Cardiac muscle cell (in vitro differentiated cells and primary cell): Measurements from ENCODE around the gene SERPINB1. TPM values are rescaled to one million over a fixed set of nuclear protein-coding genes. Genes with fewer than 3 reads are reported as not detected.
A peak's percentile ranks its signal among the peaks of the same experiment; 100 is the strongest.

ENCODE experiments used
- DNase-seq, 2 donors: peaks; one replicate each; pipeline versions ENCODE4 v3.0.0 to v3.0.0-alpha.2; 2010 to 2017; ENCODE audit warnings: low read depth in 1 of 2, low spot score in 1 of 2
- H3K27ac ChIP-seq: fragments of 200-600 bp; sonication (generic); 2 replicates; pipeline ENCODE4 v1.5.1; 2016
- H3K27me3 ChIP-seq: fragments of 200-600 bp; sonication (generic); 2 replicates; pipeline ENCODE4 v1.6.0; 2016; ENCODE audit warnings: control low read depth
- H3K36me3 ChIP-seq: fragments of 200-600 bp; sonication (generic); 2 replicates; pipeline ENCODE4 v1.5.1; 2016; ENCODE audit warnings: control low read depth
- H3K4me1 ChIP-seq: fragments of 200-600 bp; sonication (generic); 2 replicates; pipeline ENCODE4 v1.8.1; 2017; ENCODE audit warnings: low read depth, mild to moderate bottlenecking, mixed run types
- H3K4me3 ChIP-seq: fragments of 200-600 bp; sonication (generic); 2 replicates; pipeline ENCODE4 v1.5.1; 2016; ENCODE audit warnings: mild to moderate bottlenecking
- H3K9me3 ChIP-seq: fragments of 200-600 bp; sonication (generic); 2 replicates; pipeline ENCODE4 v1.5.1; 2017; ENCODE audit warnings: low read depth, mild to moderate bottlenecking, control low read depth
- CTCF ChIP-seq: IDR thresholded peaks from 2 replicates; pipeline ENCODE4 v1.5.1; 2012; ENCODE audit warnings: low read depth, mild to moderate bottlenecking, low read length
- polyA plus RNA-seq: library from polyadenylated mRNA; unstranded; fragments of >200 nt; fragmentation: Nextera tagmentation; extraction: Ambion mirVana; gene quantifications from 2 replicates; pipeline ENCODE4 v1.2.1, GENCODE V29; 2016
- total RNA-seq: library from RNA; depleted of rRNA; stranded (reverse); fragments of >200 nt; gene quantifications from 2 replicates; pipeline ENCODE4 v1.2.3, GENCODE V29; 2016

Gene SERPINB1
- total and polyA plus RNA-seq, 2 experiments from 2014 or later = 3.2 to 6.5 TPM

DNA sequence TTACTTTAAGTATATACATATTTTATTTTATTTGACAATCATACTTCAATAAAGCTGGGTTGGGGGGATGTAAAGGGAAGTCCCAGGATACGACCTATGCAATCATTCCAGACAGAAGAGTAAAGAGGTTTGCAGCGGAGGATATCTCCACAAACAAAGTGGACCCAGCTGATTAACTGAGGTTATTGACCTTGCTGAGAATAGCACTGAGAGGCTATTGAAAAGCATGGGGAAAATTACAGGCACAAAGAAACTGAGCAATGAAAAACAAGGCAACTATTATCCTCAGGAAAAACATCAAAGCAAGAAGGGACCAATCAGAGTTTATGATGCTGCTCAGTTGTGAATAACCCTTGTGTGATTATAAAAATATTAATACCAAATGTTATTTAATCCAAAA, 32.6 kb downstream of the SERPINB1 start:
- no peaks in the 10 kb centered on the region for H3K36me3 ChIP-seq
- no peak overlapping the region for H3K4me3 ChIP-seq
- peak in 1 of 2 donors; percentile 60 for DNase-seq
- peaks cover 15% of the 10 kb centered on the region for H3K4me1 ChIP-seq
- no peak for TF ChIP-seq CTCF
- H3K27me3 ChIP-seq = no peaks in the 10 kb centered on the region
- H3K9me3 ChIP-seq = no peaks in the 10 kb centered on the region
- no peak overlapping the region for H3K27ac ChIP-seq

DNA sequence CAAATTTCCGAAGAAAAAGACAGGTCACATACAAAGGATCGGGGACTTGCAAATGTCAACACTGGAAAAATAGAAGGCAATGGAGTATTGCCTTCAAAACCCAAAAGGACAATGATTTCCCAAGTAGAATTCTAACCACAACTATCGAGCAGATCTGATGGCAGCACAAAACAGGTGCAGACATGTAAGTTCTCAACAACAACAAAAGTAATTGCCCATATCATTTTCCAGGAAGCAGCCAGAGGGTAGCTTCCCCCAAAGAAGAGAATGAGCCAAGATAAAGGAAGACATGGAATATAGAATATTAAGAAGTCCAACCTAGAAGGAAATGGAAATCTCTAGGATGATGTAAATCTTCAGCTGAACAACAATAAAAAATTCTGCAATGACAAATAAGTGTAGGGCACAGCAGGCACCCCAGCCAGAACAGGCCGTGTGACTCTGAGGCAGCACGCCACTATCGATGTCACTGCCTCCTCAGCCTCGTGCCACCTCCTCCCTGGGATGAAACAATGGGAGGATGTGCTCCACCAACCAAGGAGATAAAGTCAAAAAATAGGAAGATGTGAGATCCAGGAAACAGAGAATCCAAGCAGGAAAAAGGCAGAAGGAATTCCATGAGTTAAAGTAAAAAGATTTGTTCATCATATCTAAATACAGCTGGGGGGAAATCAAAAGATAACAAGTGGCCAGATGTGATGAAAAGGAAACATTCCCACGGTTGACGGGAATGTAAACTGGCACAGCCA, 34.1 kb downstream of the SERPINB1 start:
- no peak overlapping the region for H3K27ac ChIP-seq
- no peaks in the 10 kb centered on the region for H3K9me3 ChIP-seq
- H3K4me1 ChIP-seq = peaks cover 15% of the 10 kb centered on the region
- H3K27me3 ChIP-seq = no peaks in the 10 kb centered on the region
- peak in 1 of 2 donors; percentile 47 for DNase-seq
- no peak for TF ChIP-seq CTCF
- H3K36me3 ChIP-seq = no peaks in the 10 kb centered on the region
- no peak overlapping the region for H3K4me3 ChIP-seq

DNA sequence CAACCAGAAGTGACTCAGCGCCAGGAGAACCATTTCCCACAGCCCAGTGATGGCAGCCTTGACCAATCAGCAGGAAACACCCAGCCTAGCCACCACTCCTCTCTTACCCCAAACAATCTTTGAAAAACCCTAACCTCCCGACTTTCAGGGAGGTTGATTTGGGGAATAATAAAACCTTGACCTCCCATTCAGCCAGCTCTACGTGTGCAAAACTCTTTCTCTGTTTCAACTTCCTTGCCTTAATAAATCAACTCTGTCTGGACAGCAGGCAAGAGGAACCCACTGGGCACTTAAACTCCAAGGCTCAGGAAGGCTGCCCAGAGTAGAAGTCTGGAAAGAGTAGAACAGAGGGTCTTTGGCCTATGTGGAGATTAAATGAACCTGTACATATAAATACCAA, 35.0 kb downstream of the SERPINB1 start:
- DNase-seq = no peak
- H3K36me3 ChIP-seq = no peaks in the 10 kb centered on the region
- no peak for TF ChIP-seq CTCF
- no peak overlapping the region for H3K27ac ChIP-seq
- no peaks in the 10 kb centered on the region for H3K27me3 ChIP-seq
- no peaks in the 10 kb centered on the region for H3K9me3 ChIP-seq
- H3K4me3 ChIP-seq = no peak overlapping the region
- H3K4me1 ChIP-seq = peaks cover 15% of the 10 kb centered on the region

- DNase-seq = no peak
- Histone ChIP-seq H3K36me3 (no peaks in the 10 kb centered on the region), H3K4me1 (peaks cover 21% of the 10 kb centered on the region), H3K9me3 (no peaks in the 10 kb centered on the region), H3K27ac (no peak overlapping the region), H3K4me3 (no peak overlapping the region), H3K27me3 (no peaks in the 10 kb centered on the region)
- no peak for TF ChIP-seq CTCF
Observed at GRCh38 chr6:2805031-2805430, 36.6 kb downstream of the SERPINB1 start.

DNA sequence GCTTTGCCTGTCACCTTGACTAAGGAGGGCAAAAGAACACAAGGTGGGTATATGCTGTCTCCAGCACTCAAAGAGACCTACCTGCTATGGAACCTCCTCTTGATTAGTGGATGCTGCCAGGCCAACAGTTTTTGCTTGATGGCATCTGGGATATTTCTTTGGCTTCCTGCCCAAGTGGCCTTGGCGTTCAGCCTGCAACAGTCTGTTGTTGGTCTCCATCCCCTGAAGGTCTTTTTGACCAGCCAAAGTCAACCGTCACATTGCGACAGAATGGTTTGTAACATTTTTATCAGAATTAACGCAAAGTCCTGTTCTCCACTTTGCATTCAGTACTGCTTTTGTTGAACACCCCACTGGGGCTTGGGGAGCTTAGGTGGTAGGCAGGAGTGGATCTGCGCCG, 37.1 kb downstream of the SERPINB1 start:
- DNase-seq = no peak

More for the DNA sequence above, 37.1 kb downstream of the SERPINB1 start:
- H3K36me3 ChIP-seq = no peaks in the 10 kb centered on the region
- no peak overlapping the region for H3K4me3 ChIP-seq
- no peak overlapping the region for H3K27ac ChIP-seq
- H3K9me3 ChIP-seq = no peaks in the 10 kb centered on the region
- no peak for TF ChIP-seq CTCF
- peaks cover 25% of the 10 kb centered on the region for H3K4me1 ChIP-seq
- H3K27me3 ChIP-seq = no peaks in the 10 kb centered on the region
